Fibroblast of lung (primary cell): ENCODE results near the gene PCDH1.

ENCODE experiments used
- EZH2 ChIP-seq: IDR thresholded peaks from 2 replicates; pipeline ENCODE4 v1.5.1; 2012; ENCODE audit warnings: low read length, control low read depth, mild to moderate bottlenecking; ENCODE audit errors: missing control alignments
- TF ChIP-seq, protein P1 (sequence below), 2 donors: IDR thresholded peaks in 1 of 2; conservative IDR thresholded peaks in 1 of 2; 1 replicate in 1 of 2; 2 replicates in 1 of 2; pipeline ENCODE4 v1.5.1; 2011 to 2012; ENCODE audit warnings: low read length in 2 of 2, control low read depth in 1 of 2, inconsistent platforms in 1 of 2, low read depth in 1 of 2, mild to moderate bottlenecking in 1 of 2

DNA sequence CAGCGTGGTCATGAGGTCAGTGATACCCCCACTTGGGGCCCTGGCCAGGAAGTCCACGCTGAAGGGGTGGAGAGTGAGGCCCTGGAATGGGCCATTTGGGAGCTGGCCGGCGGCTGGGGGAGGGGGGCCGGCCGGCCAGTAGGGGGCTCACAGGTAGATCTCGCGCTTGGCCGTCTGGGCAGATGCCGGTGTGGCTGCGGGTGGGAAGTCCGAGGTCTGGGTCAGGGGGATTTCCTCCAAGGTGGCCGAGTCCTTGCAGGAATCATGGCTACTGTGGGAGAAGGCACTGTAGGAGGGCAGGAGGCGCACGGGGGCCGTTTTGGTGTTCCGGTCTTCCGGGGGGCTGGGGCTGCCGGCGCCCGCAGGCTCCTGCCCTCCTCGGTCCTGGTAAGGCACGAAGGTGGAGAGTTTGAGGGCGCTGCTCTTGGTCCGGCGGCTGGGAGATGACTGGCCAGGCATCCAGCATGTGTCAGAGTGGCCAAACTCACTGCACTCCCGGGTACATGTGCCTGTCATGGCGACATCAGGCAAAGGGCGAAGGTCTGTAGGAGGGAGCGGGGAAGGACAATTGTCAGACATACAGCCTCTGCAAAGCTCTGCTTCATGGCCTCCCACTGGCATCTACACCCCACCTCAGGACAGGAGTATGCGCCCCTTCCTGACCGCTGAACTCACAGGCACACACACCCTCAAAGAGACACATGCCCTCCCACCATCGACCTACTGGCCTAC, 24.1 kb downstream of the PCDH1 start:
- TF ChIP-seq, protein P1, sequence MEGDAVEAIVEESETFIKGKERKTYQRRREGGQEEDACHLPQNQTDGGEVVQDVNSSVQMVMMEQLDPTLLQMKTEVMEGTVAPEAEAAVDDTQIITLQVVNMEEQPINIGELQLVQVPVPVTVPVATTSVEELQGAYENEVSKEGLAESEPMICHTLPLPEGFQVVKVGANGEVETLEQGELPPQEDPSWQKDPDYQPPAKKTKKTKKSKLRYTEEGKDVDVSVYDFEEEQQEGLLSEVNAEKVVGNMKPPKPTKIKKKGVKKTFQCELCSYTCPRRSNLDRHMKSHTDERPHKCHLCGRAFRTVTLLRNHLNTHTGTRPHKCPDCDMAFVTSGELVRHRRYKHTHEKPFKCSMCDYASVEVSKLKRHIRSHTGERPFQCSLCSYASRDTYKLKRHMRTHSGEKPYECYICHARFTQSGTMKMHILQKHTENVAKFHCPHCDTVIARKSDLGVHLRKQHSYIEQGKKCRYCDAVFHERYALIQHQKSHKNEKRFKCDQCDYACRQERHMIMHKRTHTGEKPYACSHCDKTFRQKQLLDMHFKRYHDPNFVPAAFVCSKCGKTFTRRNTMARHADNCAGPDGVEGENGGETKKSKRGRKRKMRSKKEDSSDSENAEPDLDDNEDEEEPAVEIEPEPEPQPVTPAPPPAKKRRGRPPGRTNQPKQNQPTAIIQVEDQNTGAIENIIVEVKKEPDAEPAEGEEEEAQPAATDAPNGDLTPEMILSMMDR (conservative IDR thresholded peaks at IDR 0.05 in 1 of 2, IDR thresholded peaks at IDR 0.05 in 1 of 2; ENCODE audit: low read depth in 1 of 2, low read length in 2 of 2): no peak
- no peak for TF ChIP-seq EZH2
